BE2C (cell line): ENCODE results near the gene LAMA3.

ENCODE experiments used
- DNase-seq: peaks from one replicate; pipeline ENCODE4 v3.0.0-alpha.2; 2020
- H3K27me3 ChIP-seq: fragments of 250-450 bp; sonication (Bioruptor Pico); 2 replicates; pipeline ENCODE4 v1.5.1; 2020; ENCODE audit warnings: mild to moderate bottlenecking
- H3K36me3 ChIP-seq: fragments of 250-450 bp; sonication (Bioruptor Pico); 2 replicates; pipeline ENCODE4 v1.5.1; 2020; ENCODE audit warnings: mild to moderate bottlenecking
- H3K4me1 ChIP-seq: fragments of 250-450 bp; sonication (Bioruptor Pico); 2 replicates; pipeline ENCODE4 v1.5.1; 2020
- H3K4me3 ChIP-seq: 2 replicates; pipeline ENCODE4 v1.5.1; 2011; ENCODE audit warnings: low read depth, low read length
- H3K9me3 ChIP-seq: fragments of 250-450 bp; sonication (Bioruptor Pico); 2 replicates; pipeline ENCODE4 v1.5.1; 2020
- TF ChIP-seq, protein P1 (sequence below): IDR thresholded peaks from 2 replicates; pipeline ENCODE4 v1.5.1; 2012; ENCODE audit warnings: mild to moderate bottlenecking, low read depth, low read length

LAMA3 gene

DNA sequence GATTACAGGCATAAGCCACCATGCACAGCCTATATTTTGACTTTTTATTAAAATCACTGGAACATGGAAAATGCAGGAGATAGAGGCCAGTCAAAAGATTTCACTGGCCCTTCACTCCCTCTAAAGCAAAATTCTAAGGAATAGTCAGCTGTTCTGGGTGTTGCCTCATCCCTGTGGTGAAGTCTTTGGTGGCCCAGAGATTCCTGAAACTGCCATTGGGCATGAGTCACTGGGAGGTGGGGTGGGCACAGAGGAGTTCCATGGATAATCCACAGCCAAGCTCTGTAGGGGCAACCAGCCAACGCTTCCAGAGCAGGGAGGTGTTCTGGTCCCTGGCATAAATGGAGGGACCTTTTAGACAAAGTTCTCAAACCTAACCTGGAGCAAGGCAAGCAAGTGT, 235.6 kb downstream of the LAMA3 start:
- DNase-seq: no peak

DNA sequence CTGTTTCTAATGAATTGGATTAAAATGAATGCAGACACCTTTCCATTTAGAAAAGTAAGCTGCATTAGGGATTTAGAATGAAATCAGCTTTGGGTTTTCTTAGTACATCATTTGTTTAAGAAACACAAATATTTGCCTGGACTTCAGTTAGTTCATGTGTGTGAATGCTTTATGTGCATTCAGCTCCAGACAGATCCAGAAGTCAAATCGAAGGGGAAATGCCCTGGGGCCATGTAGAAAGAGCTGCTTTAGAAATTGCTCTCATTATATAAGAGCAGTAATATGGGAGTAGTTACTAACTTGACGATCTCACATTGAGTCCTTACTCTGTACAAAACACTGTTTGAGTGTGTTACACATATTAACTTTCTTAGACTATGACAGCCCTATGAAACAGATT, 237.3 kb downstream of the LAMA3 start:
- Histone ChIP-seq H3K4me1 (no peaks in the 10 kb centered on the region; the same call in 1 of the 2 replicates), H3K27me3 (no peaks in the 10 kb centered on the region), H3K4me3 (no peak overlapping the region), H3K36me3 (no peaks in the 10 kb centered on the region), H3K9me3 (no peaks in the 10 kb centered on the region)
- TF ChIP-seq, protein P1, sequence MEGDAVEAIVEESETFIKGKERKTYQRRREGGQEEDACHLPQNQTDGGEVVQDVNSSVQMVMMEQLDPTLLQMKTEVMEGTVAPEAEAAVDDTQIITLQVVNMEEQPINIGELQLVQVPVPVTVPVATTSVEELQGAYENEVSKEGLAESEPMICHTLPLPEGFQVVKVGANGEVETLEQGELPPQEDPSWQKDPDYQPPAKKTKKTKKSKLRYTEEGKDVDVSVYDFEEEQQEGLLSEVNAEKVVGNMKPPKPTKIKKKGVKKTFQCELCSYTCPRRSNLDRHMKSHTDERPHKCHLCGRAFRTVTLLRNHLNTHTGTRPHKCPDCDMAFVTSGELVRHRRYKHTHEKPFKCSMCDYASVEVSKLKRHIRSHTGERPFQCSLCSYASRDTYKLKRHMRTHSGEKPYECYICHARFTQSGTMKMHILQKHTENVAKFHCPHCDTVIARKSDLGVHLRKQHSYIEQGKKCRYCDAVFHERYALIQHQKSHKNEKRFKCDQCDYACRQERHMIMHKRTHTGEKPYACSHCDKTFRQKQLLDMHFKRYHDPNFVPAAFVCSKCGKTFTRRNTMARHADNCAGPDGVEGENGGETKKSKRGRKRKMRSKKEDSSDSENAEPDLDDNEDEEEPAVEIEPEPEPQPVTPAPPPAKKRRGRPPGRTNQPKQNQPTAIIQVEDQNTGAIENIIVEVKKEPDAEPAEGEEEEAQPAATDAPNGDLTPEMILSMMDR: no peak
- DNase-seq: peak; percentile 34

More for the DNA sequence above, 235.6 kb downstream of the LAMA3 start:
- TF ChIP-seq, protein P1: no peak
- Histone ChIP-seq H3K4me1 (no peaks in the 10 kb centered on the region; the same call in 1 of the 2 replicates), H3K9me3 (no peaks in the 10 kb centered on the region), H3K4me3 (no peak overlapping the region), H3K36me3 (no peaks in the 10 kb centered on the region), H3K27me3 (no peaks in the 10 kb centered on the region)

DNA sequence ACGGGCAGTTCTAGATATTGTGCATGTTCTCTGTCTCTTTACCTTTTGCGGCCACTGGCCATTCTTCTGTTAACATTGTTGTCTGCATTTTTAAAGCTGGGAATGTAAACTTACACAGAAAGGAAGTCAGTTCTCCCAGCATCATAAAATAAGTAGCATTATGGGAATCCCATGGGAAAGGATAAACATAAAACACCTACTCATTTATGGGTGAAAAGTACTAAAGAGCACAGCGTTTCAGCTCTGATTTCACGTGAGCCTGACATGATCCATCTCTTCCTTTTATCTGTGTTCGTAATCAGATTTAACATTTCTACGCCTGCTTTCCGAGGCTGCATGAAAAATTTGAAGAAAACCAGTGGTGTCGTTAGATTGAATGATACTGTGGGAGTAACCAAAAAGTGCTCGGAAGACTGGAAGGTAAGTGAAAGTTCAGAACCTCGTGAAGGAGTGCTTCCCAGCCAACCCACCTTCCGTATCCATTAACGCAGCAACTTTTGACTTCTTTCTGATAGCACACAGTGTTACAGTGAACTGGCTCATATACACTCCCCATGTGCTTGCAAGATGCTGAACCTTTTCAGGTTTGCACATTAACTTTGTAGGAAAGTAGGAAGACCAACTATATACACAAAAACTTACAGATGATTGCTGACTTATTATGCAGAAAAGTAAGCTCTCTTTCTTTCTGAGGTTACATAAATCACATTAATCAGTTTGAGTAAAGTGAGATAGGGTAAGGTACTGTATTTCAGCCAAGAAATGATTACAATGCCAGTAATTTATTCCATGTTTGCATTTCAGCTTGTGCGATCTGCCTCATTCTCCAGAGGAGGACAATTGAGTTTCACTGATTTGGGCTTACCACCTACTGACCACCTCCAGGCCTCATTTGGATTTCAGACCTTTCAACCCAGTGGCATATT, 238.8 kb downstream of the LAMA3 start:
- no peak for DNase-seq
- Histone ChIP-seq H3K27me3 (no peaks in the 10 kb centered on the region), H3K36me3 (no peaks in the 10 kb centered on the region), H3K4me1 (no peaks in the 10 kb centered on the region; the same call in 1 of the 2 replicates), H3K4me3 (peak overlapping the region; percentile 40), H3K9me3 (no peaks in the 10 kb centered on the region)
- TF ChIP-seq, protein P1: no peak

DNA sequence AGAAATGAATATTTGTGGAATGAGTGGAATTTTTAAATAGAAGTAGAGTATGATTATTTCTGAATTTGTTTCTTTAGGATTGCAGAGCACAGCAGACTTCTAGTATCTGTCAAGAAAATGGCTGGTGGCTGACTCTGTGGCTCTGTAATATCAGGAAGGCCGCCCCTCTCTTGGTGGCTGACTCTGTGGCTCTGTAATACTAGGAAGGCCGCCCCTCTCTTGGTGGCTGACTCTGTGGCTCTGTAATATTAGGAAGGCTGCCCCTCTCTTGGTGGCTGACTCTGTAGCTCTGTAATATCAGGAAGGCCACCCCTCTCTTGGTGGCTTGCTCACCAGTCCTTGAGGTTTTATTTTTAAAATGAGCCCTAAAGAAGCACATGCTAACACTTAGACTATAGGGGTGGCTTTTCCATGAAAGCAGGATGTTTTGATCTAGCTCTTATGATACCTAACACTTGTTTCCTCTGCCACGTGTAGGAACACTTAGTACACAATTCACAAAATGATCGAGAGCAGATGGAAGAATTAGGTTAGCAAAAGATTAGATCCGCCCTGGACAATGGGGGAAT, 240.2 kb downstream of the LAMA3 start:
- no peak for DNase-seq
- TF ChIP-seq, protein P1: no peak
- H3K36me3 ChIP-seq: no peaks in the 10 kb centered on the region

DNA sequence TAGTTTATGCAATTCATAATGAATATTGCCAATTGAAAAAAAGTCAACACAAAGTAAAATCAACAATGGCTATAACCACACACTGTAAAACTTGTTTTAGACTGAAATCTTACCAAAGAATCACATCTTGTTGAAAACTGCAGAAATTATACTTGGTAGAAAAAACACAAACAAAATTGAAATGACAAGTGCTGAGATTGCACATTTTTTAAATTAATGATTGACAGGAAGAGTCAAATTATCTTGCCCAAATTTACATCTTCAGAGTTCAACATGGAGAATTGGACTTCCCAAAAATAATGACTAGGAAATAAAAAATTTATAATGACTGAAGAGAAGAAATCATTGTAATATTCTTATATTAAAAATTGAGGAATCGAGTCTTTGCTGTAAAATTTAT, 240.7 kb downstream of the LAMA3 start:
- no peak overlapping the region for H3K4me3 ChIP-seq
- no peaks in the 10 kb centered on the region for H3K27me3 ChIP-seq
- TF ChIP-seq, protein P1: no peak
- DNase-seq: no peak
- H3K4me1 ChIP-seq: peaks cover 8% of the 10 kb centered on the region
- H3K9me3 ChIP-seq: no peaks in the 10 kb centered on the region
- no peaks in the 10 kb centered on the region for H3K36me3 ChIP-seq

More for the DNA sequence above, 240.2 kb downstream of the LAMA3 start:
- H3K4me1 ChIP-seq: peaks cover 4% of the 10 kb centered on the region
- no peaks in the 10 kb centered on the region for H3K9me3 ChIP-seq
- H3K4me3 ChIP-seq: no peak overlapping the region
- no peaks in the 10 kb centered on the region for H3K27me3 ChIP-seq
